ENCODE data around the gene NLRP4. TPM values are rescaled to one million over a fixed set of nuclear protein-coding genes. Genes with fewer than 3 reads are reported as not detected.

The NLRP4 gene
- total and polyA plus RNA-seq, 2 experiments from 2014 or later: not detected

- Mint-ChIP-seq H3K27me3 (ENCODE audit: insufficient read depth, low read depth, poor library complexity) (no peaks in the 10 kb centered on the region), H3K27ac (no peak overlapping the region), H3K4me3 (no peak overlapping the region), H3K4me1 (no peaks in the 10 kb centered on the region), H3K9me3 (peaks cover 92% of the 10 kb centered on the region), H3K36me3 (ENCODE audit: low read depth) (peaks cover 17% of the 10 kb centered on the region)
- Histone ChIP-seq H3F3A (replicated peaks; ENCODE audit: low read depth) (no peaks in the 10 kb centered on the region), H3K4me3 (no peak overlapping the region), H3K9me2 (ENCODE audit: insufficient read depth) (no peaks in the 10 kb centered on the region), H3K4me2 (no peak overlapping the region), H3K79me2 (replicated peaks; ENCODE audit: insufficient read depth) (no peaks in the 10 kb centered on the region), H3K36me3 (ENCODE audit: insufficient read depth) (no peaks in the 10 kb centered on the region), H3K27me3 (ENCODE audit: insufficient read depth) (no peaks in the 10 kb centered on the region), H2AFZ (no peak overlapping the region), H4K20me1 (replicated peaks; ENCODE audit: insufficient read depth) (no peaks in the 10 kb centered on the region), H3K4me1 (ENCODE audit: insufficient read depth) (no peaks in the 10 kb centered on the region), H3K27ac (ENCODE audit: low read depth) (no peak overlapping the region)
- DNase-seq (ENCODE audit: low spot score) (no peak), ATAC-seq (no peak)
- TF ChIP-seq, protein P1, sequence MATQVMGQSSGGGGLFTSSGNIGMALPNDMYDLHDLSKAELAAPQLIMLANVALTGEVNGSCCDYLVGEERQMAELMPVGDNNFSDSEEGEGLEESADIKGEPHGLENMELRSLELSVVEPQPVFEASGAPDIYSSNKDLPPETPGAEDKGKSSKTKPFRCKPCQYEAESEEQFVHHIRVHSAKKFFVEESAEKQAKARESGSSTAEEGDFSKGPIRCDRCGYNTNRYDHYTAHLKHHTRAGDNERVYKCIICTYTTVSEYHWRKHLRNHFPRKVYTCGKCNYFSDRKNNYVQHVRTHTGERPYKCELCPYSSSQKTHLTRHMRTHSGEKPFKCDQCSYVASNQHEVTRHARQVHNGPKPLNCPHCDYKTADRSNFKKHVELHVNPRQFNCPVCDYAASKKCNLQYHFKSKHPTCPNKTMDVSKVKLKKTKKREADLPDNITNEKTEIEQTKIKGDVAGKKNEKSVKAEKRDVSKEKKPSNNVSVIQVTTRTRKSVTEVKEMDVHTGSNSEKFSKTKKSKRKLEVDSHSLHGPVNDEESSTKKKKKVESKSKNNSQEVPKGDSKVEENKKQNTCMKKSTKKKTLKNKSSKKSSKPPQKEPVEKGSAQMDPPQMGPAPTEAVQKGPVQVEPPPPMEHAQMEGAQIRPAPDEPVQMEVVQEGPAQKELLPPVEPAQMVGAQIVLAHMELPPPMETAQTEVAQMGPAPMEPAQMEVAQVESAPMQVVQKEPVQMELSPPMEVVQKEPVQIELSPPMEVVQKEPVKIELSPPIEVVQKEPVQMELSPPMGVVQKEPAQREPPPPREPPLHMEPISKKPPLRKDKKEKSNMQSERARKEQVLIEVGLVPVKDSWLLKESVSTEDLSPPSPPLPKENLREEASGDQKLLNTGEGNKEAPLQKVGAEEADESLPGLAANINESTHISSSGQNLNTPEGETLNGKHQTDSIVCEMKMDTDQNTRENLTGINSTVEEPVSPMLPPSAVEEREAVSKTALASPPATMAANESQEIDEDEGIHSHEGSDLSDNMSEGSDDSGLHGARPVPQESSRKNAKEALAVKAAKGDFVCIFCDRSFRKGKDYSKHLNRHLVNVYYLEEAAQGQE (IDR thresholded peaks at IDR 0.05; ENCODE audit: unreplicated experiment): no peak
- no peak for TF ChIP-seq EZH2phosphoT487 (IDR thresholded peaks at IDR 0.05; ENCODE audit: unreplicated experiment)
Measured at GRCh38 chr19:55838906-55839305, 2.6 kb downstream of the NLRP4 start.

DNA sequence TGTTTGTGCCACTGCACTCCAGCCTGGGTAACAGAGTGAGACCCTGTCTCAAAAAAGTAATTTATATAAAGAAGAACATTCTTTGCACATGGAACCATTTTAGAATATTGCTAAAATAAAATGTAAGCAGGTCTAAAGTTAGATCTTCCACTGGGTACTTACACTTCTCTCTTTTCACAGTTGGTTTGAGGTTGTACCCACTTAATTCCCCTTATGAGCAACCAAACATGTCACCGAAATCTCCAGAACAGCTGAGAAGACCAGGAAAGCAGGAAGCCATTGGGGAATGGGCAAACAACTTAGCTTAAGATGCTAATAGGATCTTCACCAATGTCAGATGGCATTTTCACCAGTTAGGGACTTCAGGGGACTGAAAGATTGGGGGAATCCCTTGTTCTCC is 18.8 kb downstream of the NLRP4 start:
- Mint-ChIP-seq H3K36me3 (ENCODE audit: low read depth) (peaks cover 40% of the 10 kb centered on the region), H3K27ac (no peak overlapping the region), H3K4me1 (no peaks in the 10 kb centered on the region), H3K4me3 (no peak overlapping the region), H3K9me3 (peaks cover 86% of the 10 kb centered on the region), H3K27me3 (ENCODE audit: insufficient read depth, low read depth, poor library complexity) (peaks cover 3% of the 10 kb centered on the region)
- ATAC-seq: no peak
- no peak overlapping the region for H3K4me3 ChIP-seq
- H3K9me2 ChIP-seq (ENCODE audit: insufficient read depth): no peaks in the 10 kb centered on the region
- no peaks in the 10 kb centered on the region for H3K79me2 ChIP-seq (replicated peaks; ENCODE audit: insufficient read depth)
- H3K27me3 ChIP-seq (ENCODE audit: insufficient read depth): no peaks in the 10 kb centered on the region
- H2AFZ ChIP-seq: no peak overlapping the region
- no peaks in the 10 kb centered on the region for H3F3A ChIP-seq (replicated peaks; ENCODE audit: low read depth)
- no peak for DNase-seq (ENCODE audit: low spot score)
- no peaks in the 10 kb centered on the region; the same call in 1 of the 2 replicates for H3K36me3 ChIP-seq (ENCODE audit: insufficient read depth)
- no peak overlapping the region for H3K4me2 ChIP-seq
- no peaks in the 10 kb centered on the region for H4K20me1 ChIP-seq (replicated peaks; ENCODE audit: insufficient read depth)
- no peaks in the 10 kb centered on the region for H3K4me1 ChIP-seq (ENCODE audit: insufficient read depth)
- no peak overlapping the region for H3K27ac ChIP-seq (ENCODE audit: low read depth)
- TF ChIP-seq POLR2AphosphoS5 (IDR thresholded peaks at IDR 0.05; ENCODE audit: low read depth): no peak
- no peak for TF ChIP-seq STAT1 (IDR thresholded peaks at IDR 0.05; ENCODE audit: unreplicated experiment)
- no peak for TF ChIP-seq JUNB (IDR thresholded peaks at IDR 0.05; ENCODE audit: unreplicated experiment)
- TF ChIP-seq, protein P1 (IDR thresholded peaks at IDR 0.05; ENCODE audit: unreplicated experiment): no peak
- TF ChIP-seq CTCF (conservative IDR thresholded peaks at IDR 0.05; ENCODE audit: low read depth in 2 of 2): no peak
- TF ChIP-seq NANOG (IDR thresholded peaks at IDR 0.05; ENCODE audit: borderline replicate concordance): no peak
- TF ChIP-seq ETS1 (IDR thresholded peaks at IDR 0.05): no peak
- no peak for TF ChIP-seq ZNF331 (CRISPR knock-in tag; IDR thresholded peaks at IDR 0.05; ENCODE audit: low read depth)
- no peak for TF ChIP-seq CREB1 (CRISPR knock-in tag; IDR thresholded peaks at IDR 0.05; ENCODE audit: low read depth)
- TF ChIP-seq ZNF114 (CRISPR knock-in tag; IDR thresholded peaks at IDR 0.05): no peak

All from GM23338 (cell line).